GM19025 (cell line): ENCODE measurements around the gene GNPDA1.

ENCODE experiments used
- ATAC-seq: cut with Tn5 transposase; IDR thresholded peaks from one replicate; pipeline ENCODE4 v1.9.1; 2021; ENCODE audit warnings: mild to moderate bottlenecking, low read depth, moderate library complexity; ENCODE audit not compliant: unreplicated experiment

The GNPDA1 gene

DNA sequence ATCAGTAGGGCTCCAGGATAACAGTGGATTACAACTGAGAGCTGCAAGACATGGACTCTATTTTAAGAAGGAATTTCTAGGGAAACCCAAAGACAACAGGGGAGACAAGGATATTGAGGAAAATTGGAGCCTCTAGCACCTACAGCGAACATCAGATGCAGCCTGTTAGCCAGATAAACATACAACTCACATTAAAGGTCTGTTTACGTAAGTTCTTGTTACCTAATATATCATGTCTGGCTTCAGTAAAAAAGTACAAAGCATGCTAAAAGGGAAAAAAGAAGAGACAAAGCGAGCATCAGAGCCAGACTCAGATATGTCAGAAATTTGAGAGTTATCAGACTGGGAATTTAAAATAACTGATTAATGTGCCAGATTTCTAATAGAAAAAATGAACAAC lies 17.2 kb downstream of the GNPDA1 start:
- no peak for ATAC-seq

DNA sequence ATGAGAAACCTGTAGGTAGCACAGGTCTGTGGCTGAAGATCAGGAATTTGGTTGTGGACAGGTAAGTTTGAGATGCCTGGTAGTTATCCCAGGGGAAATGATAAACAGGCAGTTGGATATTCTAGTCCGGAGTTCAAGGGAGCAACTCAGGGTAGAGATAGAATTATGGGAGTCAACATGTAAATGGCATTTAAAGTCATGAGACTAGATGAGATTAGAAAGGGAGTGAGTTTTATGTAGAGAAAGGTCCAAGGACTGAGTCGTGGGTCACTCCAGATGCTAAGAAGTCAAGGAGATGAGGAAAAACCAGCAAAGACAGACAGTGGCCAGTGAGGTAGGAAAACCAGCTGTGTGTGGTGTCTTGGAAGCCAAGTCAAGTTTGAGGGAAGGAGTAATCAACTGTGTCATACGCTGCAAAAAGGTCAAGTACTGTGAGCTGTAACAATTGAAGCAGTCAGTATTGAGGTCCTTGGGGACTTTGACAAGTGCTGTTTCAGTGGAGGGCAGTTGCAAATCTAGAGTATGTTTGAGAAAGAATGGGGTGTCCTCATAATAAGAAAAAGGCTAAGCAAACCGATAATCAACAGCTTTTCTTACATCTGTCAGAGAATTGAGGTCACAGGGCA lies 18.2 kb downstream of the GNPDA1 start:
- no peak for ATAC-seq

DNA sequence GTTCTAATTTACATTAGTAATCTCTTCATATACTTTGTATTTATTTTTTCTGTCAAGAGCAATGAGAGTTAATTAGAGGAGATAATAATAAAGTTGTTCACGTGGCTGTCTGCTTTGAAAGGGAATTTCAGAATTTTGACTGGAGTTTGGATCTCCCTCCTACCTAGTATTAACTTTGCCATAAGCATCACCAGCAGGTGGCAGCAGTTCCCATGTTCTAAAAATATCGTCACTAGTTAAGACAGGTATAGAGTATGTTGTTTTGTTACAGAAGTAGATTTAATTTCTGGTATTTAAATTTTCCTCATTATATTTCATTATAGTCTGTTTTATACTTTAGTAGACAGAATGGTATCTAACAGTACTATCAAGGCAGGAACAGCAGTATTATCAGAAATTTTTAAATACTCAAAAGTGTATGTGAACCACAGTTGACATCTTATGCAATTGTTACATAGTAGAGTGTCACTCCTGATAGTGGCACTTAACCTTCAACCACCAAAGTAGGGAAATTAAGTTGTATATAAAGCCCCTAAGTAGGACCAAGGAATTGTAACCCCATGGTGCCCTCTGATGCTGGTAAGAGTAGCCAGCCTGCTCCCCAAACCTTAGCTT lies 20.4 kb downstream of the GNPDA1 start:
- ATAC-seq, result no peak

DNA sequence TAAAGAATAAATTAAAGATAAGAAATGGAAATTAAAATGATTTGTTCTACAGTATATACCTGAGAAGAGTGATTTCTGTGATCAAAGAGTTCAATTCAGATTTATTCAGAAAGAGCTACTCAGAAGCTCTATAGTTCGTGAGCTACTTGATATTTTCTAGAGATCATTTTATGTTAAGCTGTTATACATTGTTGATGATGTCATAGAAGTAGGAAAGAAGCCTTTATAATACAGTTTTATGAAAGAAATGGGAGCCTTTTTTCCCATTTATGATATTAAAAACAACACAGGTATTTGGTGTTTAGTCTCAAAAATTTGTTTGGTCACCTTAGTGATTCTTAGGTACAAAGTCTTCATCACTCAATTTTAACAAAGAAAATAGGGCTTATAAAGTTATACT lies 23.1 kb downstream of the GNPDA1 start:
- ATAC-seq, result no peak

DNA sequence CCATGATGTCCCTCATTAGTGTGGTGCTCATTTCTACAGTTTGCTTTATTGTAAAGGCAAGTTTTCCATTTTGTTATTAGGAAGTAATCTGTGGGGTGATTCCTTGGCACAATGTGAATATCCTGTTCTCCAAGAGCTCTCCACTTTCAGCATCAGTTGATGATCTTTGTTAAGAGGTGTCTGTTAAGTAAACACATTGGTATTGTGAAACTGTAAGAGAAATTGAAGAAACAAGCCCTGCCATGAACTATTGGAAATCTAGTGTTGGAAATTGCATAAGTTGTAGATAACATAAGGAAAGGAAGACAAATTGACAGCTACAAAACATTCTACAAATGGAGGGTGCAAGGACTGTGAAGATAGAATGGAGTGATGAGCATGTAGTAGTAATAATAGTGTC lies 26.8 kb downstream of the GNPDA1 start:
- ATAC-seq, result no peak

DNA sequence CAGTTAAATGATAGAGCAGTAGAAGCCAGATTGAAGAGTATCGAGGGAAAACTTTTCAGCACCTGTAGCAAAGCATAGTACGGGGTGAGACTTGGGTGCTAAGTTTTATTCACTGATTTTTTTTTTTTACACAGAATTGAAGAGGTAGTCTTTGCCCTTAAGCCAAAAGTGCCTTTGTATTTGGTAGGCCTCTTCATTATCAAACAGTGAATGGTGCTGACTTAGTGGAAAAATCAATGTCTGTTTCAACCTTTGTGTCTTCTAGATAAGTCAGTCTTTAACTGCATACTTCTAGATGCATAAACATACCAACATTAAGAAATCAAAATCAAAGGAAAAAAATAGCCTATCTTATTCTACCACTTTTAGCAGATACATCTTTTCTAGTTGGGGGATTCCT lies 30.2 kb downstream of the GNPDA1 start:
- no peak for ATAC-seq

DNA sequence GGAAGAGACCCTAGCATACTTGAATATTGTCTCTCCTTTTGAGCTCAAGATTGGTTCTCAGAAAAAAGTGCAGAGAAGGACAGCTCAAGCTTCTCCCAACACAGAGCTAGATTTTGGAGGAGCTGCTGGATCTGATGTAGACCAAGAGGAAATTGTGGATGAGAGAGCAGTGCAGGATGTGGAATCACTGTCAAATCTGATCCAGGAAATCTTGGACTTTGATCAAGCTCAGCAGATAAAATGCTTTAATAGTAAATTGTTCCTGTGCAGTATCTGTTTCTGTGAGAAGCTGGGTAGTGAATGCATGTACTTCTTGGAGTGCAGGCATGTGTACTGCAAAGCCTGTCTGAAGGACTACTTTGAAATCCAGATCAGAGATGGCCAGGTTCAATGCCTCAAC lies 34.4 kb downstream of the GNPDA1 start:
- ATAC-seq, result no peak

DNA sequence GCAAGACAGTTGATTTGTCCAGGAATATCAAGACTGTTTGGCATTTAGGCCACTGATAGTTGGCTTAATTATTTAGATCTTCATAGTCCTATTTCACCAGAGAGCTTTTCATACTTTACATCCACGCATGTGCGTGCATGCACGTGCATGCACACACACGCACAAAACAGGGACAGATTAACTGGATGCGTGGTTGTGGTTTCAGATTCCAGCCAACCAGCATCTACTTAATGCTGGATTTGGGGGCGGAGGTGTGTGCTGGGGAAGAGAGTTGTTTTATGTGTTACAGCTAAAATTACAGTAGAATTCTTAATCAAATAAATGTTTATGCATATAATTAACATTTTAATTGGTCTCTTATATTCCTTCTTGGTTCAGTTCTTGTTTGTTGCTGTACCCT lies 36.7 kb downstream of the GNPDA1 start:
- ATAC-seq, result no peak

DNA sequence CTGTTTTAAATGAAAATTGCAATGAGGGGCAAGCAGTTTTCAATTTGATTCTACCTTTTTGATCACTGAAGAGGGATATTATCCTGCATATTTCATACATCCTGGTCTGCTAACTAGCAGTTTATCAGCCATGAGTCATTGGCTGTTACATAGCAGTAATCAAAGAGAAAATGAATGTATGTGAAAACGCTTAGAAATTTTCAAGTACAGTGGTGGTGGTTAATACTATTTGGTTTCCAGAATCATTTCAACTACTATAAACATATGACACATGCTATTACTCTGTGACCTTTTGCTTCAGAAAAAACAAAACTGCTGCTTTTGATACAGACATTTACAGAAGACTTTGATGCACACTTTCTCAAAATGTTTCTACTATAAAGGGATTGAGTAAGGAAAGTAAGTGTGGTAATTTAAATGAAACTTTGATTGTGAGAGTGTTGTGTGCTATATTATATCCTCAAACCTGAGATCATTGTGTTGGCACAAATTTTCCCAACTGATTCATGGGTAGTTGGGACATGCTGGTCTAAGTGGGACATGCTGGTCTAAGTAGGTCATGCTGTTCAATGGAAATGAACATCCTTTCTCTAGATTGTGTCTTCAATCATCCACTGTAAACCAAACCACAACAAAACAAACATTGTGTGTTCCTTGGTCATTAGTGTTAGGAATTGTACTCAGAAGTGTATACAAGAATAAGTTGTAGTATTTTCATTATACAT lies 38.8 kb downstream of the GNPDA1 start:
- no peak for ATAC-seq

DNA sequence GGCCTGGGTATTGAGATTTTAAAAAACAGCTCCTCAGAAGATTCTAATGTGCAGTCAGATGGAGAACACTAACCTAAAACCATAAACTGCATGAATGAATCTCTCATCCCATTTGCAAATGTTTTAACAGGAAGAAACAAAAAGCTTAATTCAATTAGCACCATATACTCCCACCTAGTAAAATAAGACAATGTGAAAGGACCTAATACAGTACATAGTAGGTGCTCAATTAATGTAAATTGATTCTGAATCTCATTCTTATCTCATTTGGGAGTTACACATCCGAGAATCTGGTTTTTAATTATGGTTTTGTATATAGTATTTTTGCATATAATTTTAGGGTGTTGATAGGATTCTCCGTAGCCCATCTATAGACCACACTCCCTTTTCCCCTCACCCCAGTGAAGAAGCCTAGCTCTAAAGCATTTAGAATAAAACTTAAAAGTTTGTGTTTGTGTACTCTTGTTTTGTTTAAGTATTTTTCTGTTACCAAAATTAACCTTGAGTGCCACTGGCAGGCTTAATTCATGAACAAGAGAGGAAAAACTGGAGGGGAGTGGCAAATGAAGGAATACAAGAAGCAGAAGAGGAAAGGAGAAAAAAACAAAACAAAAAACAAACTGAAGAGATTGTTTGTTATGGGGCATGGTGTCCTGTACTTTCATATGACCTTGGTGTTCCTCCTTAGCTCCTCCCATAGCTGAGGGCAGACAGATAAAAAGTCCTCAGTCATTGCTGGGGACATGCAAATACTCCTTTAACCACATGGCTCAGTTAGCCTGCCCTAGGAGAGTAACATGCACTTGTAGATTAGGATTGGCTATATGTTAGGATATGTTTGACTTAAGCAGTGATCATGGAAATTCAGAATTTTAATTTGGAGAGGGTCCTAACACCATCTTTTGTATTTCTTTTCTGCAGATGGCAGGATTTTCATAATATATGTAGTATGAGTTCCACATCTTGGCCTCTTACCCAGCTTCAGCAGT lies 42.8 kb downstream of the GNPDA1 start:
- peak; percentile 39 for ATAC-seq

DNA sequence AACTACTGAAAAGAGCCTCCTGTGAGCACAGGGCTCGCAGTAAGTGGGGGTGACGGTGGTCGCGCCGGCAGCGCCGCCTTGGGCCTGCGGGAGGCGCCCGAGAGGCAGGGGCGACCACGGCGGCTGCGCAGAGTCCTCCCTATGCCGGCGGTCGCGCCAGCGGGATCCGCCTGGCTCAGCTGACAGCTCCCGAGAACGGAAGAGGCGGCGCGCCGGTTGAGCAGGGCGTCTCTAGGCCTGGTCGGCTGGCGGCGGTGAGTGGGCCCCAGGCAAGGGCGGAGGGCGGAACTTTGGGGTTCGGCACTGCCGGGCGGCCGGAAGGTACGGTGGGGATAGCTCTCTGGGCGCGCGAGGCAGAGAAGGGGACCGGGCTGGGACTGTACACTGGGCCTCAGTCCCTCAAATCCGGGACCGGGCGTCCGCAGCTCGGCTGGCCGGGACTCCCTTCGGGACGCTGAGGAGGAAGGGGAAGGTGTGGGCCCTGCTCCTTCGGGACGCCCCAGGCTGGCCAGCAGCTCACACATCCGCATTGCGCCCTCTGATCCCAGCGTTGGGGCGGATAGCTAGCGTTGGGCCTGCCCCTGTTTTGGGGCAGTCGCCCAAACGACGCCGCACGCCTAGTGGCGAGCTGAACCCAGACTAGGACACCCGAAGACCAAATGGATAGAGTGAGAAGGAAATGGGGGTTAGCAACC lies 43.8 kb downstream of the GNPDA1 start, which contains the start of gene RNF14:
TSS of gene RNF14 (plus strand) at position 192 of the 695 bp plus-strand sequence. CDS start 4,484 bp downstream, outside the sequence.
- peak; percentile 91 for ATAC-seq

DNA sequence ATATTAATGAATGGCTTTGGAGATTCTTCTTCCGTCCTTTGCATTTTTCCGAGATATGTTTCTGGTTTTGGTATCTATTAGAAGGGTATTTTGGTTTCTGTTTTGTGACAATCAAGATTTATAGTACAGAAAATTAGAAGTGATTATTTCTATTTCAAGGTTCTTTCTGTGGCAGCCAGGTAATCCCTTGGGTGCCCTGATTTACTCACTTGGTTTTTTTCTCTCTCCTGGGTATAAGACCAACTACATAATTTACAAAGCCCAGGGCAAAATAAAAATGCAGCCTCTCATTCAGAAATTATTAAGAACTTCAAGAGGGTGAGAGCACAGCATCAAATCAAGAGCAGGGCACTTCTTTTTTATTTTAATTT lies 45.9 kb downstream of the GNPDA1 start:
- ATAC-seq, result no peak

DNA sequence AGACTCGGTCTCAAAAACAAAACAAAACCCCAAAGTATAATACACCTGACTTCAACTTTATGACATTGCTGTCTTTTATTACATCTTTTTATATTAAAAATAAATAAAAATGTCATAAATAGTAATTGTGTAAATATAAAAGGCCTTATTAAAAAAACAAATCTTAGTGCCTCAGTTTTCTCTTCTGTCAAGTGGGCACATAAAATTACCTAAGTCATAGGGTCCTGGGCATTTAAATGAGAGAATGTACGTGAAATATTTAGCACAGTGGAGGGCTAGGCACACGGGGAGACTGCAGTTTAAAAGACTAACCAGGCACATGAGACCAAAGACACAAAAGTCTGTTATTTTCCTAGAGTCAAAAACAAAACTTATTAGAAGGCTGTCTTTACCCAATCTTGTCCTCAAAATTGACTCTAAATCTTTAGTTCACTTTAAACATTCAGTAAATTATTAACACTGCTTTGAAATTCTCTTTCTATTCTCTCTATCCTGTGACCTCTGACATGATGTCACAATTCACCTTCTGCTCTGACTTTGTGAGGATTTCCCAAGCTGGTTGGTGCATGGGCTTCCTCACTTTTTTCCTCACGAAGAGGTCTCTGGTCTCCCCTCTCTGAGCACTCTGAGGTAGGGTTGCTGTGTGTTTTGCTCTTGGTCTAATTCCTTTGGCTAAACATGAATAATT lies 46.4 kb downstream of the GNPDA1 start:
- no peak for ATAC-seq

DNA sequence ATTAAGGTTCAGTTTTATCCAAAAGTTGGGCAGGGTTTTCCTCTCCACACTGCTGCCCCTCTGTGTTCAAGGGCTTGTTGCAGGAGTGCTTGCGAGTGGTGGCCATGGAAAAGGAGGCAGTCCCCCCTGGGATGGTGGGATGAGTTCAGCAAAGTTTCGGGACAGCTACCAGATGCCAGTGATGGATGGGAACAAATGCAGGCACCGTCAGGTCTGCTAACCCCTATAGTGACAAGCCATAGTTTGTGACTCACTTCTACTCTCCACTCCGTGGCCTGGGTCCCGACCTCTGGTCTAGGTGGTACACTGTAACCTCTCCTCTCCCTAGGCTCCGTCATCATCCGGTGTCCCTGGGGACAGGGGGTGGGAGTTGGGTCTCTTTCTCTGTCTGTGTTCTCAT lies 47.8 kb downstream of the GNPDA1 start:
- ATAC-seq, result no peak

DNA sequence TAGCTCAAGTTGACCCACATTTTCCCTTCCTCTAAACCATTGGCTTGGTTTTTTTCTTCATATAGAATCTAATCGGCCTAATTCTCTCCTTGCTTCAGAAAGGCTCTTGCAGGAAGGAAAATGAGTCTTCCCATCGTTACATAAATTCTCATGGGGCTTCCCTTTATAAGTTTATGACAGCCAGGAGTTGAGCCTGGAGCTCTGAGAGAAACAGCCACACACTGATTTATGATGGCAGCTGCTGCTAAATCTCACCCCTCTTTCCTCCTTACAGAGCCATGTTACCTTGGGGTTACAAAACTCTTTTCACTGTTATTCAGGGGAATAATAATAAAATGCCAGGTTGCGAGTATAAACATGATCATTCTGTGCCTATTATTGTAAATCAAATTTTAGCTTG lies 49.1 kb downstream of the GNPDA1 start:
- no peak for ATAC-seq

DNA sequence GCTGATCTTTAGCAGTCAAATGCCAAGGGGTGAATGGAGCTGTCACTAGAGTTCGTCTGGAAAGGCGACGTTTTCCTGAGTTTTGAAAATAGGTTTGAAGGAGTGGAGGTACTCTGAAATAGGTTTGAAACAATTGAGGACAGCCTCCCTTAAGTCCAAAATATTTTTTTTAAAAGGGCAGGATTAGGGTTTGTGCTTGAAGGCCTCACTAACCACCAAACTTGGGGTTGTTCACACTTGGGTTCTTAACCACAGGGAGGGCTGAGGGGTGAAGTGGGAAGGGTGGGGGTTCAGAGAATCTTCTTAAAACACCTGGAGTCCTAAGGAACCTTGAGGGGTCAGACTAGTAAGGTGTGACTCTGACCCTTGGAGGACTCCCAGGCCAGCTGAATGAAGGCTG lies 51.4 kb downstream of the GNPDA1 start:
- ATAC-seq, result no peak

DNA sequence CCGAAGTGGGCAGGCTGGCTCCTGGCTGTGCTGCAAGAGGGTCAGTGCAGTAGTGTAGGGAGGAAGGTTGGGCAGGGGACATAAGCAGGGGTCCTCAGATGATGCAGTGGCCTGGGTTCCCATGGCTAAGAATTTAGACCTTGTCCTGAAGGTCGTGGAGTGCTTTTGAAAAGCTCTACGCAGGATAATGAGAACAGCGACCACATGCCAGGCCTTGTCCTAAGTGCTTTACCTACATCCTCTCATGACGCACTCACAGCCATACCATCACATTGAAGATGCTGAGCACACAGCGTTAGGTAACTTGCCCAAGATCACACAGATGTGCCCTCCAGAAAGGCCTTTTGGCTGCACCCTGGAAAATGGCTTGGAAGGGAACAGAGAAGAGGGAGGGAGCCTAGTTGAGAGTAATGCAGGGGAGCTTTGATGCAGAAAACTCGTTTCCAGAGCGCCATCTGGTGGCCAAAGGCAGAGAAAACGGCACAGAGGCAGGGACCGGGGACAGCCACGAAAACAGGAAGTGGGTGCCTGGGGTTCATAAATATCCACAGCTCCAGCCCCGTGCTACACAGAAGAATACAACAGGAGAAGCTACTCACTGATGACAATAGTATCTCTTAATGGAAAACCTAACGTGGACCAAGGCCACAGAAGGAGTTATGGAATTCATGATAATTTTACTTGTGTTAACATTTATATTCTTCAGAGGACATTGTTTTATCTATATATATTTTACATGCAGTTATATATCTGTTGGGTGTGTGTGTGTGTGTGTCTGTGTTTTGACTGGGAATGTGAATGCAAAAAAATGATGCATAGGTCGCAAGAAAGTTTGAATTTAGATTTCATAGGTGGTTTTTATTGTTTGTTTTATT lies 52.1 kb downstream of the GNPDA1 start:
- peak; percentile 93 for ATAC-seq

DNA sequence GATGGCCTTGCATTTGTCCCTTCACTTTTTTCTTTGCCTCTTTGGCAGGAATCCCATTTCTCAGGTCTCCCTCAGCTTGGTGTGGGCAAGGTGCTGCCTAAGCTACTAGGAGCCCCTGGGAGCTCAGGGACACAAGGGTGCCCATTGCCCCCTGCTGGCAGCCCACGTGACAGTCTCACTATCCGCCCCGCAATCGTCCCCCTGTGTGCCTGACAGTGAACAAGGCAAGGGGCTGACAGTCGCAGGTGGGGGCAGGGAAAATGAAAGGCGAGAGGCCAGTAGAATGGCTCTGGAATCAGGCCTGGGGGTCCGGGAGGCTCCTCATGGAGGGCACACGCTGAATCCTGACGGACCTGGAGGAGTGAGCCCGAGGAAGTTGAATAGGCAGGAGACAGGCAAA lies 52.8 kb downstream of the GNPDA1 start:
- ATAC-seq, result no peak
